AG04449 (cell line): ENCODE measurements around the gene FOLR1.
A peak's percentile ranks its signal among the peaks of the same experiment; 100 is the strongest.
"Not testable (repeated sequence)": the region's sequence is repeated elsewhere in the genome, so short reads cannot be mapped to it uniquely, and the experiment has no call there.

Experiments used
- CTCF ChIA-PET: fragments of 350-600 bp; formaldehyde crosslinking; extraction: SDS; loops from one replicate; lab custom pipeline; 2021; ENCODE audit warnings: antibody characterized with exemption; lab: Yijun Ruan, JAX
- POLR2A ChIA-PET: fragments of 400-600, 350-600 bp; formaldehyde crosslinking; extraction: SDS; loops from one replicate; lab custom pipeline; 2020; ENCODE audit warnings: antibody characterized with exemption, inconsistent platforms; lab: Yijun Ruan, JAX
- DNase-seq: peaks from one replicate; pipeline ENCODE4 v3.0.0-alpha.2; 2010; ENCODE audit warnings: low read depth, low spot score
- H3K4me3 ChIP-seq: 2 replicates; pipeline ENCODE4 v1.5.1; 2011; ENCODE audit warnings: low read depth, mild to moderate bottlenecking, control low read depth, low read length
- CTCF ChIP-seq: IDR thresholded peaks from one replicate; pipeline ENCODE4 v1.5.1; 2011; ENCODE audit warnings: mild to moderate bottlenecking, moderate library complexity, low read length, control low read depth, inconsistent platforms; ENCODE audit not compliant: insufficient read depth; ENCODE audit errors: missing control alignments

Gene FOLR1

GRCh38 chr11:72181553-72181958, 10.4 kb upstream of the FOLR1 start:
- POLR2A ChIA-PET, H3K4me3 ChIP-seq, DNase-seq: not testable (repeated sequence)
- TF ChIP-seq CTCF, result peak; percentile 38
- CTCF ChIA-PET, result interaction anchor here (0.5 to 10.0 kb wide), 12 partner anchors 9 to 249 kb away, joined by 3 to 231 read pairs (median 13); no protein-coding TSS in a partner anchor

GRCh38 chr11:72188267-72188666, 3.7 kb upstream of the FOLR1 start:
- no peak for DNase-seq
- TF ChIP-seq CTCF, result no peak
- POLR2A ChIA-PET, result no interaction called here
- CTCF ChIA-PET, result interaction anchor here (0.8 to 2.3 kb wide), 3 partner anchors 35 to 243 kb away, joined by 3 to 15 read pairs (median 3); no protein-coding TSS in a partner anchor
- no peak overlapping the region for H3K4me3 ChIP-seq

GRCh38 chr11:72189455-72190250, 2.3 kb upstream of the FOLR1 start:
- TF ChIP-seq CTCF, result no peak
- DNase-seq, result no peak
- no peak overlapping the region for H3K4me3 ChIP-seq
- ChIA-PET POLR2A (no interaction called here), CTCF (interaction anchor here (1.0 to 2.3 kb wide), 6 partner anchors 8 to 165 kb away, joined by 3 to 15 read pairs (median 4); no protein-coding TSS in a partner anchor)

- no peak overlapping the region for H3K4me3 ChIP-seq
- POLR2A ChIA-PET, result no interaction called here
- no peak for DNase-seq
- no peak for TF ChIP-seq CTCF
- CTCF ChIA-PET, result interaction anchor here (1.0 to 2.2 kb wide), 7 partner anchors 8 to 229 kb away, joined by 3 to 8 read pairs (median 4); no protein-coding TSS in a partner anchor
Measured at GRCh38 chr11:72190631-72191071, 1.3 kb upstream of the FOLR1 start.

- TF ChIP-seq CTCF, result no peak
- no peak for DNase-seq
- CTCF ChIA-PET, result interaction anchor here (7.5 kb wide), 1 partner anchor 12 kb away, joined by 53 read pairs; no protein-coding TSS in a partner anchor
- H3K4me3 ChIP-seq, result no peak overlapping the region
- POLR2A ChIA-PET, result no interaction called here
Measured at GRCh38 chr11:72195518-72196270, 3.8 kb downstream of the FOLR1 start.

GRCh38 chr11:72201445-72201844, 9.5 kb downstream of the FOLR1 start:
- CTCF ChIA-PET, H3K4me3 ChIP-seq, POLR2A ChIA-PET, DNase-seq: not testable (repeated sequence)
